K562 (cell line): ENCODE data around the gene C1orf74. TPM values are rescaled to one million over a fixed set of nuclear protein-coding genes. Genes with fewer than 3 reads are reported as not detected.
A peak's percentile ranks its signal among the peaks of the same experiment; 100 is the strongest.

Experiments used
- ARID2 ChIP-seq: fragments of 450-650 bp; IDR thresholded peaks from 2 replicates; pipeline ENCODE4 v1.6.1; 2017; ENCODE audit warnings: antibody characterized with exemption, mild to moderate bottlenecking
- DLX4 ChIP-seq: fragments of 250-450 bp; sonication (Bioruptor Pico); IDR thresholded peaks from 2 replicates; pipeline ENCODE4 v1.6.1; 2021; ENCODE audit warnings: mild to moderate bottlenecking
- E2F6 ChIP-seq, 2 experiments: IDR thresholded peaks; 2 replicates each; pipeline ENCODE4 v1.6.1; 2011; ENCODE audit warnings: borderline replicate concordance in 1 of 2, control low read depth in 1 of 2, low read depth in 1 of 2, low read length in 1 of 2, mild to moderate bottlenecking in 1 of 2, mixed read lengths in 1 of 2, moderate library complexity in 1 of 2; ENCODE audit not compliant: insufficient read depth in 1 of 2, insufficient read length in 1 of 2, poor library complexity in 1 of 2, severe bottlenecking in 1 of 2; ENCODE audit errors: extremely low read depth in 1 of 2
- EZH2 ChIP-seq: IDR thresholded peaks from 2 replicates; pipeline ENCODE4 v1.6.1; 2012; ENCODE audit warnings: low read depth, mild to moderate bottlenecking, inconsistent platforms, low read length, borderline replicate concordance
- KLF6 ChIP-seq: fragments of 250-450 bp; sonication (Bioruptor Pico); IDR thresholded peaks from 2 replicates; pipeline ENCODE4 v1.4.0; 2020; ENCODE audit warnings: mild to moderate bottlenecking, moderate library complexity, borderline replicate concordance
- LEF1 ChIP-seq: fragments of 450-650 bp; IDR thresholded peaks from 2 replicates; pipeline ENCODE4 v1.6.1; 2016; ENCODE audit warnings: mild to moderate bottlenecking
- NRF1 ChIP-seq, 2 experiments: fragments of 450-650 bp; IDR thresholded peaks in 1 of 2; conservative IDR thresholded peaks in 1 of 2; 2 replicates each; pipeline ENCODE4 v1.6.1; 2014; ENCODE audit warnings: mild to moderate bottlenecking in 2 of 2
- OTX1 ChIP-seq: fragments of 450-650 bp; formaldehyde crosslinking; IDR thresholded peaks from 2 replicates; pipeline ENCODE4 v1.4.0; 2022; ENCODE audit warnings: mild to moderate bottlenecking
- POLR2G ChIP-seq: fragments of 200-400 bp; formaldehyde crosslinking; IDR thresholded peaks from 2 replicates; pipeline ENCODE4 v1.6.1; 2017; ENCODE audit warnings: low read depth, mild to moderate bottlenecking, antibody characterized with exemption, low read length, moderate library complexity
- POLR3A ChIP-seq: IDR thresholded peaks from 2 replicates; pipeline ENCODE4 v1.6.1; 2011; ENCODE audit warnings: borderline replicate concordance, mild to moderate bottlenecking, moderate library complexity; ENCODE audit not compliant: insufficient read length, insufficient read depth; ENCODE audit errors: extremely low read depth
- POLR3G ChIP-seq: IDR thresholded peaks from 2 replicates; pipeline ENCODE4 v1.6.1; 2011; ENCODE audit not compliant: insufficient read length, insufficient replicate concordance; ENCODE audit errors: extremely low read depth
- SLC30A9 ChIP-seq: fragments of 250-450 bp; sonication (Bioruptor Pico); IDR thresholded peaks from 2 replicates; pipeline ENCODE4 v1.8.0; 2022; ENCODE audit warnings: mild to moderate bottlenecking, moderate library complexity
- SNRNP70 ChIP-seq: fragments of 200-400 bp; formaldehyde crosslinking; optimal IDR thresholded peaks from 2 replicates; pipeline ENCODE3; 2017; ENCODE audit warnings: low read depth, low read length
- ZNF347 ChIP-seq: fragments of 450-650 bp; formaldehyde crosslinking; IDR thresholded peaks from 2 replicates; pipeline ENCODE4 v1.4.0; 2020; ENCODE audit warnings: low read depth, mild to moderate bottlenecking, moderate library complexity
- ZNF436 ChIP-seq: fragments of 250-450, 450-650 bp; sonication (Bioruptor Pico); formaldehyde crosslinking; IDR thresholded peaks from 2 replicates; pipeline ENCODE4 v1.7.0; 2020; ENCODE audit warnings: mild to moderate bottlenecking
- polyA plus RNA-seq, 8 experiments: library from polyadenylated mRNA; depleted of rRNA in 4 of 8; stranded (reverse) in 5 of 8; unstranded in 3 of 8; fragments of >200 nt; fragmentation: Nextera tagmentation in 2 of 8; fragmentation: Illumina TruSeq in 1 of 8; extraction: Ambion mirVana in 2 of 8; extraction: Trizol in 1 of 8; gene quantifications; 2 replicates each; pipeline versions ENCODE4 v1.2.1 to v1.2.3, GENCODE V29; 2011 to 2014; ENCODE audit warnings: inconsistent platforms in 1 of 8, missing spikeins in 1 of 8
- total RNA-seq, 7 experiments: library from RNA; depleted of rRNA in 6 of 7; stranded (reverse); fragments of >200 nt in 6 of 7; fragmentation: Illumina TruSeq in 2 of 7; extraction: Trizol in 2 of 7; gene quantifications; 2 replicates each; pipeline versions ENCODE4 v1.2.1 to v1.2.3, GENCODE V29; 2011 to 2021; ENCODE audit warnings: low replicate concordance in 1 of 7
- TF ChIP-seq, protein P1 (sequence below): sonication (generic); formaldehyde crosslinking; IDR thresholded peaks from 2 replicates; pipeline ENCODE4 v1.5.0; 2020; ENCODE audit warnings: missing genetic modification reagents
- TF ChIP-seq, protein P2 (sequence below): fragments of 250-450 bp; sonication (Bioruptor Pico); IDR thresholded peaks from 2 replicates; pipeline ENCODE4 v1.5.0; 2021; ENCODE audit warnings: mild to moderate bottlenecking, moderate library complexity

Gene C1orf74
- total and polyA plus RNA-seq, 9 of the 15 experiments (the other 6 are each of a cell fraction or from before 2014, with no cell fraction given) = 4.0 to 7.6 (median 5.7) TPM

DNA sequence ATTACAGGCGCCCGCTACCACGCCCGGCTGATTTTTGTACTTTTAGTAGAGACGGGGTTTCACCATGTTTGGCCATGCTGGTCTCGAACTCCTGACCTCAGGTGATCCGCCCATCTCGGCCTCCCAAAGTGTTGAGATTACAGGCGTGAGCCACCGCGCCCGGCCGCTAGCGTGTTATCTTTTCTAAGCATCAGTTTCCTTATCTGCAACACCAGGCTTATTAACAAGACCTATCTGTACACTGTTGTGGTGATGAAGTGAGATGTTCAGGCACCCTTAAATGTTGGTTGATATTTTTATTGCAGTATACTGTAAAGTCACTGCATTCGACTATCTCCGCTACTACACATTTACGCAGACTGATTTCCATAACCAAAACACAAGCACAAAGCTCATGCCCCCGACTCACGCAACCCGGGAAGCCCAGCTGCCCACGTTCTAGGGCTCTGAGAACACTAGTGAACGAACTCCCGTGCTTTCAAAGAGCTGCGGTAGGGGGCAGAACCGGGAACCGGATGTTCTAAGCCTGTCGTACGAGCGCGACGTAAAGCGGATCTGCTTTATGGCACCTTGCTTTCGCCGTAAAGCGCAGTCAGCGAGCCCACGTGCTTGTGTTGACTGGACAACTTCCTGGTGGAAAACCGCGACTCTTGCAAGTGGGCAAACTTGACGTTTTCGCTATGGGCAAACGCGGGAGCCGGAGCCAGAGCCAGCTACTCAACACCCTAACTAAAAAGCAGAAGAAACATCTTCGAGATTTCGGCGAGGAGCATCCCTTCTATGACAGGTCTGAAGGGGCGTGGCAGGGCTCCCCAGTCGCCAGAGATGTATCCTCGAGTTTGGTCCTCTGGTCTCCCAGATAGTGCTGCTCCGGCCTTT is 43.3 kb upstream of the C1orf74 start, which contains the start of gene UTP25 (continued):
- TF ChIP-seq E2F6 (IDR thresholded peaks at IDR 0.05; ENCODE audit: borderline replicate concordance in 1 of 2, extremely low read depth in 1 of 2, insufficient read depth in 1 of 2, insufficient read length in 1 of 2, low read depth in 1 of 2, low read length in 1 of 2, poor library complexity in 1 of 2, severe bottlenecking in 1 of 2) (peak; percentile 61 to 66), ZNF436 (no peak), POLR3A (no peak), SLC30A9 (CRISPR knock-in tag) (no peak), NRF1 (conservative IDR thresholded peaks at IDR 0.05 in 1 of 2, IDR thresholded peaks at IDR 0.05 in 1 of 2) (peak; percentile 73 to 76), ARID2 (no peak), LEF1 (peak; percentile 72), OTX1 (CRISPR knock-in tag) (no peak), POLR2G (peak; percentile 60), KLF6 (peak; percentile 49; the same call in 1 of the 2 replicates), EZH2 (no peak), DLX4 (no peak), SNRNP70 (no peak), POLR3G (no peak), ZNF347 (CRISPR knock-in tag) (no peak)
- TF ChIP-seq, protein P1, sequence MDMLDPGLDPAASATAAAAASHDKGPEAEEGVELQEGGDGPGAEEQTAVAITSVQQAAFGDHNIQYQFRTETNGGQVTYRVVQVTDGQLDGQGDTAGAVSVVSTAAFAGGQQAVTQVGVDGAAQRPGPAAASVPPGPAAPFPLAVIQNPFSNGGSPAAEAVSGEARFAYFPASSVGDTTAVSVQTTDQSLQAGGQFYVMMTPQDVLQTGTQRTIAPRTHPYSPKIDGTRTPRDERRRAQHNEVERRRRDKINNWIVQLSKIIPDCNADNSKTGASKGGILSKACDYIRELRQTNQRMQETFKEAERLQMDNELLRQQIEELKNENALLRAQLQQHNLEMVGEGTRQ (CRISPR knock-in tag) = peak; percentile 79
- TF ChIP-seq, protein P2, sequence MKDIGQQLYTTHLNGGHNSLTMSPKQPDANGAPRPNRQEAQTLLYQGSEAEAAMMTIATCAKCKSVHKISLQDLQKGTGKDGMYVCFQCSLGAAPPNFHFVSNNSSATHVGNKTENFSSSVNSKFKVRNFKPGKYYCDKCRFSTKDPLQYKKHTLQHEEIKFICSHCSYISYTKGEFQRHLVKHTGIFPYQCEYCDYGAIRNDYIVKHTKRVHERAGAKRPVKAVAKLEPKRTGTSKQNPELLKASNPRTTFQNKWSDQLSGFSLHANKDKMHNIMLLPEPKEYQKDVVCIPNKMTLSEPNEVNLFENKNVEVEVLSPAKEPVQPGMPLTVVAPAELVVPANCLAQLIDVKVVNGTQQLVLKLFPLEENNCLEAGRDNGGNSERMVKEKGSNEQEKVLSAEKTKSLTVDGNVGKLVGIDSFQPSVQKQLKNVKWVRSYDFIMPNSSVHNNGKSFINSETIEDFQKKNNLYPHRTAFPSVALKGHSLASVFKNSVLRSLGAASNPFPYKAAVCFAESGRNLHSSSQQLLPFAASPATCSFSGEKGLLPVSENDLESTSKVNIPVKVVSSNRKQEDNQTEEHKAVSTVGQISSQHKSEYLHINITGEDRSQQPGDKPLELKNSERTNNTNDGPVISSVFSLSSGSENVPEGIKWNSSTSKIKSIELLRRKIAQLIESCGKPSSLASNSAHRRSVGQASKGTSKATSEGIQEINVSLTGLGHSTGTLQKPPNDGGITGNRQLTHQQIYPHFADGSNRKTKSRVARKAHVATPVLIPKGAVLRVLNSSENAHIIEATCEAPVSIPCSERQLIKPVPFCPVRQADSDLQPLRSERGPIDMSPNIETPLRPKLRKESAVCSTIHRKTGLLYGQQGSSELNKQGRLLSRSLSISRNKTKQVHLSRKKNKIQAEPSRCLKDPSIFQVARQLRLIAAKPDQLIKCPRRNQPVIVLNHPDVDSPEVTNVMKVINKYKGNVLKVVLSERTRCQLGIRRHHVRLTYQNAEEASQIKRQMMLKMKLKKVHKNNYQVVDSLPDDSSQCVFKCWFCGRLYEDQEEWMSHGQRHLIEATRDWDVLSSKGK (CRISPR knock-in tag) = no peak
